Calu3 (cell line): ENCODE data around the gene IL17REL. TPM values are rescaled to one million over a fixed set of nuclear protein-coding genes. Genes with fewer than 3 reads are reported as not detected.
A peak's percentile ranks its signal among the peaks of the same experiment; 100 is the strongest.

Experiments
- BruUV-seq: library from RNA; stranded (reverse); fragments of 400-500 nt; replicated peaks from 2 replicates; lab custom pipeline; 2021; lab: Mats Ljungman, UMichigan
- CTCF ChIA-PET: fragments of 300-600 bp; sonication (Branson Sonifier 250); formaldehyde crosslinking; loops from one replicate; lab custom pipeline; 2022; ENCODE audit warnings: antibody characterized with exemption; lab: Charles Lee
- DNase-seq: peaks from one replicate; pipeline ENCODE4 v3.0.0; 2022
- H3K27ac Mint-ChIP-seq: one replicate; pipeline ENCODE4 v1.8.0; 2022; ENCODE audit warnings: mixed read lengths; ENCODE audit not compliant: unreplicated experiment
- H3K27me3 Mint-ChIP-seq: one replicate; pipeline ENCODE4 v1.8.0; 2022; ENCODE audit warnings: mixed read lengths; ENCODE audit not compliant: unreplicated experiment
- H3K36me3 Mint-ChIP-seq: one replicate; pipeline ENCODE4 v1.8.0; 2022; ENCODE audit warnings: mild to moderate bottlenecking, moderate library complexity, mixed read lengths; ENCODE audit not compliant: insufficient read depth, unreplicated experiment
- H3K4me1 Mint-ChIP-seq: one replicate; pipeline ENCODE4 v1.8.0; 2022; ENCODE audit warnings: mild to moderate bottlenecking, low read depth, mixed read lengths; ENCODE audit not compliant: unreplicated experiment
- H3K4me3 Mint-ChIP-seq: one replicate; pipeline ENCODE4 v1.8.0; 2022; ENCODE audit warnings: mild to moderate bottlenecking, low read depth, moderate library complexity, mixed read lengths; ENCODE audit not compliant: unreplicated experiment
- H3K9me3 Mint-ChIP-seq: one replicate; pipeline ENCODE4 v1.8.0; 2022; ENCODE audit warnings: low read depth, mixed read lengths; ENCODE audit not compliant: unreplicated experiment
- intact Hi-C: fragments of 100-400 bp; cut with micrococcal nuclease; formaldehyde crosslinking; loops from one replicate; pipeline ENCODE4 v1.10.0; 2022; ENCODE audit not compliant: unreplicated experiment
- total RNA-seq: library from RNA; stranded (reverse); gene quantifications from 2 replicates; pipeline ENCODE4 v1.2.3, GENCODE V29; 2022
- TF ChIP-seq, protein P1 (sequence below): fragments of 200-600 bp; IDR thresholded peaks from one replicate; pipeline ENCODE4 v1.8.0; 2022; ENCODE audit warnings: antibody characterized with exemption; ENCODE audit not compliant: unreplicated experiment

The IL17REL gene
- total RNA-seq, 1 experiment from 2014 or later, result not detected

DNA sequence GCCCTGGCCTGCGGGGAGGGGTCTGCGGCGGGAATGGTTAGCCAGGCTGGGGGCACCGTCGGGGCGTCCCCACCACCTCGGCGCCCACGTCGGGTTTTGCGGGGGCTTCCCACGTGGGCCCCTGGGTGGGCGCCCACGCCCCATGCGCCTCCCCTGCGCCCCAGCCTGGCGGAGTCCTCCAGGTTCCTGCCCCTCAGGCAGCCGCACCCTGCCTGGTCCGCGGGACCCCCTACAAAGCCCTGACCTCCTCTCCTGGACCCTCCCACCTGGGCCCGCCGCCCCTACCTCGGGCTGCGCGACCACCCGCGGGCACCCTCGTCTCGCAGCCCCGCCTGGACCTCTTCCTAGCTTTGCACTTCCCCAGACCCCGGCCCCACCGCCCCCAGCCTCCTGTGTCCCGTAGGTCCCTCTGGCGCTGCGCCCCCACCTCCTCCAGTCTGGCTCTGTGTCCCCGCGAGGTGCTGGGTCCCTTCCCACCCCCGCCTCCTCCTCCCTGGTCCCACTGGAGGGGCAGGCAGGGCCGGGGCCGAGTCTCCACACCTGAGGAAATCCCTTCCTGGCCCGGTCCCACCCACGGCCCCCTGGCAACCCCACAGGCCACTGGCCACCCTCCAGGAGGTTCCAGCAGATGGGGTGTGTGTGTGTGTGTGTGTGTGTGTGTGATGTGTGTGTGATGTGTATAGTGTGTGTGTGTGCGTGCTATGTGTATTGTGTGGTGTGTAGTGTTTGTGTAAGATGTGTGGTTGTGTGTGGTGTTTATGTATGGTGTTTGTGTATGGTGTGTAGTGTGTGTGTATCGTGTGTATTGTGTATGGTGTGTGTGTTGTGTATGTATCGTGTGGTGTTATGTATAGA is 40.2 kb downstream of the IL17REL start:
- intact Hi-C loops, result loop anchor here (10.0 kb wide), 1 partner anchor 52 kb away; no protein-coding TSS in a partner anchor
- no peak for DNase-seq
- no peaks in the 10 kb centered on the region for H3K27me3 Mint-ChIP-seq
- BruUV-seq, result no TSS peak
- peaks cover 14% of the 10 kb centered on the region for H3K4me1 Mint-ChIP-seq
- TF ChIP-seq, protein P1, sequence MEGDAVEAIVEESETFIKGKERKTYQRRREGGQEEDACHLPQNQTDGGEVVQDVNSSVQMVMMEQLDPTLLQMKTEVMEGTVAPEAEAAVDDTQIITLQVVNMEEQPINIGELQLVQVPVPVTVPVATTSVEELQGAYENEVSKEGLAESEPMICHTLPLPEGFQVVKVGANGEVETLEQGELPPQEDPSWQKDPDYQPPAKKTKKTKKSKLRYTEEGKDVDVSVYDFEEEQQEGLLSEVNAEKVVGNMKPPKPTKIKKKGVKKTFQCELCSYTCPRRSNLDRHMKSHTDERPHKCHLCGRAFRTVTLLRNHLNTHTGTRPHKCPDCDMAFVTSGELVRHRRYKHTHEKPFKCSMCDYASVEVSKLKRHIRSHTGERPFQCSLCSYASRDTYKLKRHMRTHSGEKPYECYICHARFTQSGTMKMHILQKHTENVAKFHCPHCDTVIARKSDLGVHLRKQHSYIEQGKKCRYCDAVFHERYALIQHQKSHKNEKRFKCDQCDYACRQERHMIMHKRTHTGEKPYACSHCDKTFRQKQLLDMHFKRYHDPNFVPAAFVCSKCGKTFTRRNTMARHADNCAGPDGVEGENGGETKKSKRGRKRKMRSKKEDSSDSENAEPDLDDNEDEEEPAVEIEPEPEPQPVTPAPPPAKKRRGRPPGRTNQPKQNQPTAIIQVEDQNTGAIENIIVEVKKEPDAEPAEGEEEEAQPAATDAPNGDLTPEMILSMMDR, result no peak
- CTCF ChIA-PET, result interaction anchor here (2.0 kb wide), 1 partner anchor 58 kb away, joined by 11 read pairs; no protein-coding TSS in a partner anchor
- H3K36me3 Mint-ChIP-seq, result peaks cover 27% of the 10 kb centered on the region
- no peaks in the 10 kb centered on the region for H3K9me3 Mint-ChIP-seq
- H3K27ac Mint-ChIP-seq, result no peak overlapping the region
- H3K4me3 Mint-ChIP-seq, result no peak overlapping the region

DNA sequence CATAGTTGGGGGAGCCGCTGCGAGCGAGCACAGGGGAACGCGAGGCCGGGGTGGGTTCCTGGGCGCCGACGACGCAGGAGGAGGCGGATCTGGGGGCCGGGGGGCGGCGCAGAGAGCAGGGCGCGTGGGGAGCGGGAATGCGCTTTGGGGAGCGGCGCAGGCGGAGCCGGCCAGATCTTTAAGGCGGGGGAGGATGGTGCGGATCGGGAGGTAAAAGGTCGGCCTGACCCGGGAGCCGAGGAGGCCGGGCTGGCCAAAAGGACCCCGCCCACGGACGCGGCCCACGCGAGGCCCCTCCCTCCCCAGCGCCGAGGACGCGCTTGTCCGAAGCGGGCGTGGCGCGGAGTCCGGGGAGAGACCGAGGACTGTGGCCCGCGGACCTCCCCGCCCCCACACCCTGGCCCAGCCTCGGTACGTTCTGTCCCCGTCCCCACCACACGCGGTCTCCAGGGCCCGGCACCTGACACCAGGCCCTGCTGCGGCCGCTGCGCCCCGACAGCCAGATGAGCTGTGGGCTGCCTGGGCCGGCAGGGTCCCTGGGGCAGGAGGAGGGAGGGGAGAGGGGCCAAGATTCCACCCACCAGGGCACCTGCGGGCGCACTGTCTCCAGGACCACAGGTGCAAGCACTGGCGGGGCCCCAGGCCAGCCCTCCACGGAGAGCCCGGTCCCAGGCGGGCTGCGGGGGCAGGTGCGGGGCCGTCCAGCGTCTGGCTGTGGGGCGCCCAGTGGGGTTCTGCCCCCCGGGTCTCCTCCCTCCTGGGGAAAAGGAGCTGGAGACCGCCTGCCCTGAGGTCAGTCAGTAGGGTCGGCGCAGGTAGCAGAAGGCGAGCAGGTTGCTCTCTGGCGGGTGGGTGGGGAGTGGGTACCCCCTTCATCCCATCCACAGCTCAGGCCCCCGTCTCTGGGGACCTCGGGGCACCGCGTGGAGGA is 41.1 kb downstream of the IL17REL start:
- TSS peak; percentile 36 for BruUV-seq
- H3K4me3 Mint-ChIP-seq, result peak overlapping the region; percentile 72
- H3K36me3 Mint-ChIP-seq, result peaks cover 35% of the 10 kb centered on the region
- peak; percentile 72 for DNase-seq
- H3K27me3 Mint-ChIP-seq, result no peaks in the 10 kb centered on the region
- H3K4me1 Mint-ChIP-seq, result peaks cover 20% of the 10 kb centered on the region
- intact Hi-C loops, result loop anchor here (10.0 kb wide), 1 partner anchor 53 kb away; no protein-coding TSS in a partner anchor
- peak overlapping the region; percentile 87 for H3K27ac Mint-ChIP-seq
- TF ChIP-seq, protein P1, result no peak
- H3K9me3 Mint-ChIP-seq, result no peaks in the 10 kb centered on the region
- CTCF ChIA-PET, result interaction anchor here (0.7 to 2.0 kb wide), 3 partner anchors 19 to 59 kb away, joined by 3 to 11 read pairs (median 3); no protein-coding TSS in a partner anchor

DNA sequence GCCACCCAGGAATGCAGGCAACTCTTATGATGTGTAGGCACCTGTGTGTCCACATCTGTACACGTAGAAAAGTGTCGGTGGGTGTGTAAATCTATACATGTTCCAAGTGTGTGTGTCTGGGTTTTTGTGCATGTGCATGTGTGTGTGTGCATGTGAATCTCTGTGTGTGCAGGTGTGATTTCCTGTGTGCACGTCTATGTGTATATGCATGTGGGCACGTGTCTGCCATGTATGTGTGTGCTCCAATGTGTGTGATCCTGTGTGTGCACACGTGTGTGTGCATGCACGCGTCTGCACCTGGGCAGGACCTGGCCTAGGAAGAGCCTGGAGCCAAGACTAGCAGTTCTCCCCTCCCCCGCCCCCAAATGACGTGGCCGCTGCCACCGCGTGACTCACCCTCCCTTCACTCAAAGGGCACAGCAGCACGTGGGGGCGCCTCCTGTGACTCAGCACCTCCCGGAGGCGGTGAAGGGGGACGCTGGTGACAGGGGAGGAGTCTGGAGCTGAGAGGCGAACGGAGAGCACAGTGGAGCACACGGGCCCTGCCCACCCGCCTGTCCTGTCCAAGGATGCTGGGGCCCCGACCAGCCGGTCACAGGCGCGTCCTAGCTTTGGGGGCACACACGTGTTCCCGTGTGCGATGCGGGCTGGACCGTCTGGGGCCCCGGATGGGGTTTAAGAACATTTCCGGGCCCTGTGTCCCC is 41.9 kb downstream of the IL17REL start:
- TSS peak; percentile 74 for BruUV-seq
- Mint-ChIP-seq H3K27ac (peak overlapping the region; percentile 87), H3K36me3 (peaks cover 44% of the 10 kb centered on the region), H3K9me3 (no peaks in the 10 kb centered on the region), H3K4me3 (peak overlapping the region; percentile 72), H3K4me1 (peaks cover 17% of the 10 kb centered on the region), H3K27me3 (no peaks in the 10 kb centered on the region)
- intact Hi-C loops, result loop anchor here (10.0 kb wide), 1 partner anchor 54 kb away; no protein-coding TSS in a partner anchor
- CTCF ChIA-PET, result interaction anchor here (0.7 to 2.0 kb wide), 3 partner anchors 18 to 60 kb away, joined by 3 to 11 read pairs (median 3); no protein-coding TSS in a partner anchor
- TF ChIP-seq, protein P1, result no peak
- peak; percentile 98 for DNase-seq
